Neural crest cell (in vitro differentiated cells): ENCODE data around the gene AAK1. TPM values are rescaled to one million over a fixed set of nuclear protein-coding genes. Genes with fewer than 3 reads are reported as not detected.
"Not testable (repeated sequence)": the region's sequence is repeated elsewhere in the genome, so short reads cannot be mapped to it uniquely, and the experiment has no call there.

Experiments used
- DNase-seq: peaks from one replicate; pipeline ENCODE4 v3.0.0; 2021; ENCODE audit warnings: low read depth, mixed read lengths, low spot score
- H3K27ac Mint-ChIP-seq: one replicate; pipeline ENCODE4 v1.8.0; 2021; ENCODE audit warnings: mild to moderate bottlenecking, mixed read lengths; ENCODE audit not compliant: unreplicated experiment
- H3K27me3 Mint-ChIP-seq: 2 replicates; pipeline ENCODE4 v1.8.0; 2021; ENCODE audit warnings: low read depth, mild to moderate bottlenecking, mixed read lengths
- H3K36me3 Mint-ChIP-seq: 2 replicates; pipeline ENCODE4 v1.8.0; 2021; ENCODE audit warnings: low read depth, mild to moderate bottlenecking, mixed read lengths
- H3K4me1 Mint-ChIP-seq: 2 replicates; pipeline ENCODE4 v1.8.0; 2021; ENCODE audit warnings: mixed read lengths
- H3K4me3 Mint-ChIP-seq: one replicate; pipeline ENCODE4 v1.8.0; 2021; ENCODE audit warnings: mild to moderate bottlenecking, mixed read lengths
- H3K9me3 Mint-ChIP-seq: 2 replicates; pipeline ENCODE4 v1.8.0; 2021; ENCODE audit warnings: mixed read lengths
- total RNA-seq: library from RNA; stranded (reverse); gene quantifications from 2 replicates; pipeline ENCODE4 v1.2.1, GENCODE V29; 2021
- TF ChIP-seq, protein P1 (sequence below): fragments of 200-600 bp; sonication (generic); conservative IDR thresholded peaks from 2 replicates; pipeline ENCODE4 v1.5.0; 2021; ENCODE audit warnings: antibody characterized with exemption, mild to moderate bottlenecking

Gene AAK1
- total RNA-seq, 1 donor from 2014 or later = 38.8 TPM

DNA sequence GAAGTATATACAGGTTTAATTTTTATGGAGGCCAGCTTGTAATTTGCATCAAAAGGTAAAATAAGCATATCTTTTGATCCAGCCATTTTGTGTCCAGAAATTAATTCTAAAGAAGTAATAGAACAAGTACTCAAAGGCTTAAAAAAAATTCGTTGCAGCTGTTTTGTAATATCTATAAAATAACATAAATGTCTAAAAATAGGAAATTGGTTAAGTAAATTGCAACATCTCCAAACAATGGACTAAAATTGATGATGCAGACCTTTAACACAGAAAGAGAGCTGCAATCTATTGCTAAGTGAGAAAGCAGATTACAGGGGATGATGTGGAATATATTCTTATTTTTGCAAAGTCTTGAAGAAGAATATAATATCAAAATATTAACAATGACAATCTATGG lies 19.4 kb downstream of the AAK1 start:
- H3K4me1 Mint-ChIP-seq = no peaks in the 10 kb centered on the region
- H3K9me3 Mint-ChIP-seq = no peaks in the 10 kb centered on the region
- TF ChIP-seq, protein P1, sequence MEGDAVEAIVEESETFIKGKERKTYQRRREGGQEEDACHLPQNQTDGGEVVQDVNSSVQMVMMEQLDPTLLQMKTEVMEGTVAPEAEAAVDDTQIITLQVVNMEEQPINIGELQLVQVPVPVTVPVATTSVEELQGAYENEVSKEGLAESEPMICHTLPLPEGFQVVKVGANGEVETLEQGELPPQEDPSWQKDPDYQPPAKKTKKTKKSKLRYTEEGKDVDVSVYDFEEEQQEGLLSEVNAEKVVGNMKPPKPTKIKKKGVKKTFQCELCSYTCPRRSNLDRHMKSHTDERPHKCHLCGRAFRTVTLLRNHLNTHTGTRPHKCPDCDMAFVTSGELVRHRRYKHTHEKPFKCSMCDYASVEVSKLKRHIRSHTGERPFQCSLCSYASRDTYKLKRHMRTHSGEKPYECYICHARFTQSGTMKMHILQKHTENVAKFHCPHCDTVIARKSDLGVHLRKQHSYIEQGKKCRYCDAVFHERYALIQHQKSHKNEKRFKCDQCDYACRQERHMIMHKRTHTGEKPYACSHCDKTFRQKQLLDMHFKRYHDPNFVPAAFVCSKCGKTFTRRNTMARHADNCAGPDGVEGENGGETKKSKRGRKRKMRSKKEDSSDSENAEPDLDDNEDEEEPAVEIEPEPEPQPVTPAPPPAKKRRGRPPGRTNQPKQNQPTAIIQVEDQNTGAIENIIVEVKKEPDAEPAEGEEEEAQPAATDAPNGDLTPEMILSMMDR = no peak
- H3K27me3 Mint-ChIP-seq = no peaks in the 10 kb centered on the region
- H3K4me3 Mint-ChIP-seq = no peak overlapping the region
- DNase-seq = no peak
- H3K27ac Mint-ChIP-seq = no peak overlapping the region
- peaks cover 5% of the 10 kb centered on the region for H3K36me3 Mint-ChIP-seq

- Mint-ChIP-seq H3K9me3 (no peaks in the 10 kb centered on the region), H3K36me3 (peaks cover 5% of the 10 kb centered on the region), H3K4me3 (no peak overlapping the region), H3K27ac (no peak overlapping the region), H3K4me1 (no peaks in the 10 kb centered on the region), H3K27me3 (no peaks in the 10 kb centered on the region)
- TF ChIP-seq, protein P1 = no peak
- DNase-seq = no peak
These were observed 20.3 kb downstream of the AAK1 start for GRCh38 chr2:69623236-69623635.

DNA sequence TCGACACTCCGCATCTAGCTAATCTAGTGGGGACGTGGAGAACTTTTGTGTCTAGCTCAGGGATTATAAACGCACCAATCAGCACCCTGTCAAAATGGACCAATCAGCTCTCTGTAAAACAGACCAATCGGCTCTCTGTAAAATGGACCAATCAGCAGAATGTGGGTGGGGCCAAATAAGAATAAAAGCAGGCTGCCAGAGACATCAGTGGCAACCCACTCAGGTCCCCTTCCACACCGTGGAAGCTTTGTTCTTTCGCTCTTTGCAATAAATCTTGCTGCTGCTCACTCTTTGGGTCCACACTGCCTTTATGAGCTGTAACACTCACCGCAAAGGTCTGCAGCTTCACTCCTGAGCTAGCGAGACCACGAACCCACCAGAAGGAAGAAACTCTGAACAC lies 20.7 kb downstream of the AAK1 start:
- not testable (repeated sequence) for H3K36me3 Mint-ChIP-seq, H3K27ac Mint-ChIP-seq, DNase-seq, H3K4me3 Mint-ChIP-seq, H3K27me3 Mint-ChIP-seq, H3K9me3 Mint-ChIP-seq, H3K4me1 Mint-ChIP-seq

- not testable (repeated sequence) for H3K4me1 Mint-ChIP-seq, H3K36me3 Mint-ChIP-seq, H3K27ac Mint-ChIP-seq, H3K4me3 Mint-ChIP-seq, H3K9me3 Mint-ChIP-seq, H3K27me3 Mint-ChIP-seq, DNase-seq
These were observed 21.5 kb downstream of the AAK1 start for GRCh38 chr2:69622017-69622540.

GRCh38 chr2:69621440-69621839 lies 22.1 kb downstream of the AAK1 start:
- H3K27ac Mint-ChIP-seq = peak overlapping the region; percentile 40
- DNase-seq = no peak
- no peak overlapping the region for H3K4me3 Mint-ChIP-seq
- peaks cover 5% of the 10 kb centered on the region for H3K36me3 Mint-ChIP-seq
- TF ChIP-seq, protein P1 = no peak
- no peaks in the 10 kb centered on the region for H3K4me1 Mint-ChIP-seq
- no peaks in the 10 kb centered on the region for H3K27me3 Mint-ChIP-seq
- no peaks in the 10 kb centered on the region for H3K9me3 Mint-ChIP-seq

GRCh38 chr2:69620870-69621269 lies 22.7 kb downstream of the AAK1 start:
- H3K27me3 Mint-ChIP-seq = no peaks in the 10 kb centered on the region
- no peak overlapping the region for H3K4me3 Mint-ChIP-seq
- H3K36me3 Mint-ChIP-seq = peaks cover 5% of the 10 kb centered on the region
- TF ChIP-seq, protein P1 = no peak
- no peak overlapping the region for H3K27ac Mint-ChIP-seq
- no peaks in the 10 kb centered on the region for H3K9me3 Mint-ChIP-seq
- H3K4me1 Mint-ChIP-seq = no peaks in the 10 kb centered on the region
- DNase-seq = no peak

GRCh38 chr2:69619725-69620124 lies 23.8 kb downstream of the AAK1 start:
- H3K27me3 Mint-ChIP-seq = no peaks in the 10 kb centered on the region
- no peak overlapping the region for H3K4me3 Mint-ChIP-seq
- H3K27ac Mint-ChIP-seq = no peak overlapping the region
- TF ChIP-seq, protein P1 = no peak
- no peaks in the 10 kb centered on the region for H3K4me1 Mint-ChIP-seq
- no peak for DNase-seq
- peaks cover 5% of the 10 kb centered on the region for H3K36me3 Mint-ChIP-seq
- H3K9me3 Mint-ChIP-seq = no peaks in the 10 kb centered on the region
